GM11168 (cell line): ENCODE measurements around the gene PCIF1.

Experiments
- in situ Hi-C: fragments of 300-500 bp; cut with MboI; formaldehyde crosslinking; loops from one replicate; pipeline ENCODE4 v1.12.0; 2022; ENCODE audit warnings: low sequenced_read_pairs; ENCODE audit not compliant: unreplicated experiment

Gene PCIF1

DNA sequence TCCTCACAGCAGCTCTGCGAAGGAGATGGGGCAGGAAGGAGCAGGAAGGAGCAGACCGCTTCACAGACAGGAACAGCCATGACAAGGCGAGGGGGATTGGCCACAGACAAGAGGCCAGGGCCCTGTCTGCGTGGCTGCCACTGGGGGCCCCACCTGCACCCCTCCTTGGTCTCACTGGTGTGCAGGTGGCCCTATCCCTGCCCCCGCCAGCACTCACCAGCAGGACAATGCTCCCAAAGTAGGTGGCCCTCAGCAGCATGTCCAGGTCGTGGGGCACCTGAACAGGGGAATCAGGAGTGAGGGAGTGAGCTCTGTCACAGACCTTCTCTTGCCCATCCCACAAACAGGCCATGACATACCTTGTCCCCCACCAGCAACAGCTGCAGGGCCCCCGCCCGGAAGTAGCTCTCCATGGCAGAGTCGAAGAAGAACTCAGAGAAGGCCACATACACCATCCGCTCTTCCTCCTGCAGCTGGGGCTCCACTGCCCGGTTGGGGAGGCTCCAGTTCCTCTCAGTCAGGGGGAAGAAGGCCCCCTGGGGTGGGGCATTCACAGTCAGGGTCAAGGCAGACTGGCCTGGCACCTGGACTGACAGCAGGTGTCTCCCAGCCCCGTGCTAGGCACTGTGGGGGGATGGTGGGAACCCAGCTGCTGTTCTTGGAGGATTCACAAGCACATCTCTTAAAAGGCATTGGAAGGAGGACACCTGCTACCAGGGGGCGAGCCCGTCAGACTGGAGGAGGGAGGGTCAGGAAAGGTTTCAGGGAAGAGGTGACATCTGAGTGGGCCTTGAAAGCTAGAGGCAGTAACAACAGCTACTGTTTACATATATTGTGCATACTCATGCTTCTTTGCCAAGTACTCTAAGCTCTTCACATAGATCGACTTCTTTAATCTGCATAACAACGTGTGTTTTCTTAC lies 29.6 kb upstream of the PCIF1 start:
- in situ Hi-C loops: no loop called here

DNA sequence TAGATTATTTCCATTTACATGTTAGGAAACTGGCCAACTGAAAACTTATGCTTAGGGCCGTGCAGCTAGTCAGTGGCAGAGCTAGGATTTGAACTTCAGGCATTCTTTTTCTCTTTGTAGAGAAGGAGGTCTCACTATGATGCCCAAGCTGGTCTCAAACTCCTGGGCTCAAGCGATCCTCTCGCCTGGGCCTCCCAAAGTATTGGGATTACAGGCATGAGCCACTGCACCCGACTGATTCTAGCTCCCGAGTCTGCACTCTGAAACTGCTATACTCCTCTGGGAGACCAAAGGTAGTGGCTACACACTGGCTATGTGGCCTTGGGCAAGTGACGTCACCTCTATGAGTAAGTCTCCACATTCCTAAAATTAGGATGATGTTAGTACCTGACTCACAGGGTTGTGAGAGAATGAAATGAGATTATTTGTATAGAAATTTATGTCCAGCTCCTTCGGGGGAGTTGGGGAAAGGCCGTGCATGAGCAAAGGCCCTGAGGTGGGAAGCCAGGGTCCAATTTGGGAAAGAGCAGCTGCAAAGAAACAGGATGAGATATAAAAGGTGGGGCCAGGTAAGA lies 28.9 kb upstream of the PCIF1 start:
- in situ Hi-C loops: no loop called here

- in situ Hi-C loops: no loop called here
Observed at GRCh38 chr20:45907219-45907948, 27.1 kb upstream of the PCIF1 start.

DNA sequence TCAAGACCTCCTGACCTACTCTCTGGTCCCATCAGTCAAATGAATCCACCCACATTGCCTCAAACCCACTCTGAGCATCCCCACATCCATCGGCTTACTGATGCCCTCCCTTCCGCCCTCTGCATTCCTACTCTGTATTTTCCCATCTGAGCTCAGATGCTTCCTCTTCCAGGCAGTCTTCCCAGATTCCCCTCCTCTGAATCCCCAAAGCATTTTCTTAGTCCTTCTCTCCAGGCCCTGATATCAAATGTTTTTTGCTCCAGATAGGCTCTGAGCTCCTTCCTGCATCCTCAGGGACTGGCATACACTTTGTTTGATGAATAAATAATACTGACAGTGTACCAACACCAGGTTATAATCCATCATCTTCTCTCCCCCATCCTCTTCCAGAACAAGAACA lies 26.4 kb upstream of the PCIF1 start:
- in situ Hi-C loops: no loop called here

- in situ Hi-C loops: no loop called here
Observed at GRCh38 chr20:45909336-45909808, 25.1 kb upstream of the PCIF1 start.

- in situ Hi-C loops: no loop called here
Observed at GRCh38 chr20:45909817-45910669, 24.4 kb upstream of the PCIF1 start.

GRCh38 chr20:45910670-45911485 lies 23.6 kb upstream of the PCIF1 start:
- in situ Hi-C loops: no loop called here

DNA sequence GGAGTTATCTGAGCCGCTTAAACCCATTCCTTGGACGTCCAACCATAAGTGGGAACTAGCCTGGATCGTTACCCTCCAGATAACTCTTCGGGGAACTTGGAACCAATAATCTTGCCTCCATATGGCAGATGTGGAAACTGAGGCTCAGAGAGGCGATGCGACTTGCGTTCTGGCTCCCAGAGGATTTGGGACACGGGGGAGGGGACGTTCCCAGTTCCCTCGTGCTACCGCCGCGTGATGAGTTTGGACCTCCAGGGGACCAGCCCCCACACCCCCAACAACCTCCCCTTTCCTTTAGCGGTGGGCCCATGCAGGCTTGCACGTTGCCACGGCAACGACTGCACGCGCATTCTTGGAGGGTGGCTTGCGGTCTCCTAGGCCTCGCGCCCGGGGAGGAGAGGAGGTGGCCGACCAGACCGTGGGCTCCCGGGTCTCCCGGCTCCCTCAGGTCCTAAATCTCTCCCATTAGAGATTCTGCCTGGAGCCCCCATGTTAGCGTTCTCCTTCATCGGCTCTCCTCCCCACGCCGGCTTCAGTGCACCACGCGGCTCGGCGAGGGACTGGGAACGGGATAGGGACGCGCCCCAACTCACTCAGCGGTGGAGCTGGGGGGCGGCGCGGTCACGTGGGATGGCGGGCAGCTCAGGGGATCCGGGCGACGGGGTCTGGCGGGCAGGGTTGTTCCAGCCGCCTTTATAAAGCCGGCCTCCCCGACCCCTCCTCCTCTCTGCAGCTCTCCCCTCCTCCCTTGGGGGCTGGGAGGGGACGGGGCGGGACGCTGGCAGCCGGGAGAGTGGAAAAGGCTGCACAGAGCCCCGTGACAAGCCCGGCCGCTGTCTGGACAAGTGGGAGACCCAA lies 22.8 kb upstream of the PCIF1 start, which contains the start of gene PLTP:
PLTP (minus strand) TSS at position 670 of the 858 bp plus-strand sequence. CDS start 703 bp downstream, outside the sequence.
- in situ Hi-C loops: no loop called here

DNA sequence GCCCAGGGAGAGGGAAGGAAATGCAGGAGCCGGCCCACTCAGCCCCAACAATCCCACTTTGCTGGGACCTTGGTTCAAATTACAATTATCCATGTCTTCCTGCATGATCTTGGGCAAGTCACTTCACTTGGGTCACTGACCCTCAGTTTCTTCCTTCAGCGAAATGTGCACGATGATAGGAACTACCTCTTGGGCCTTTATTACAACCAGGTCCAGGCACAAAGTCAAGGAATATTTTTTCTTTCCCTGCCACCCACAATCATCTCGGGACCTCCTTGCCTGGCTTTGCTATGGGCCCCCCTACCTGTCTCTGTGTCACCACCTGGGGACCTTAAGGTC lies 22.2 kb upstream of the PCIF1 start:
- in situ Hi-C loops: no loop called here

DNA sequence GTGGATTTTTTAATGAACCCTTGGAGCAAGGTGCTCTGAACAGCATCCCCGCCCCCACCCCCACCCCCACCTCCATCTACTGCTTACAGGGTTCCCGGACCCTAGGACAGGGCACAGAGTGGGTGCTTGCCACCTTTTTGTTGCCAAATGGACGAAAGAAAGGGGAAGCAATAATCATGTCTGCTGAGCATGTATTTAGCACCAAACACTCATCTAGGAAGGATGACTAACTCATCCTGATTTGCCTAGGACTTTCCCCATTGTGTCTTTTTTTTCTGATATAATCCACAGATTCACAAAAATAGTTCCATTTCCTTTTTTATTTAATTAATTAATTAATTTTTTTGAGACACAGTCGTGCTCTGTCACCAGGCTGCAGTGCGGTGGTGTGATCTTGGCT lies 21.4 kb upstream of the PCIF1 start:
- in situ Hi-C loops: no loop called here

- in situ Hi-C loops: no loop called here
Observed at GRCh38 chr20:45917790-45918141, 16.7 kb upstream of the PCIF1 start.

DNA sequence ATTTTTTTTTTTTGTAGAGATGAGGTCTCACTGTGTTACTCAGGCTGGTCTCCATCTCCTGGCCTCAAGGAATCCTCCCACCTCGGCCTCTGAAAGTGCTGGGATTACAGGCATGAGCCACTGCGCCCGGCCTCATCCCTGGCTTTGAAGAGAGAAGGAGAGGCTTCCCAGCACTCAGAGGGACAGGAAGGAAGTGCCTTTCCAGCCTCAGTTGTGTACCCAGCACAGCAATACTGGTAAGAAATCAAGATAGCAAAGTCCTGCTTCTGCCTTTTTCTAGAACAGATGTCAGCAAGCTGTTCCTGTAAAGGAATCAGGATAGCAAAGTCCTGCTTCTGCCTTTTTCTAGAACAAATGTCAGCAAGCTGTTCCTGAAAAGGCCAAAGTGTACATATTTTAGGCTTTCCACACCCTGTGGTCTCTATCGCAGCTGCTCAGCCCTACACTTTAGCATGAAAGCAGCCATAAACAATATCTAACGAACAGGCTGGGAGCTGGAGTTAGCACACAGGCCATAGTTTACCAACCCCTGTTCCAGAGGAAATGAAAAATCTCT lies 16.2 kb upstream of the PCIF1 start:
- in situ Hi-C loops: no loop called here

- in situ Hi-C loops: no loop called here
Observed at GRCh38 chr20:45918779-45919537, 15.5 kb upstream of the PCIF1 start.

DNA sequence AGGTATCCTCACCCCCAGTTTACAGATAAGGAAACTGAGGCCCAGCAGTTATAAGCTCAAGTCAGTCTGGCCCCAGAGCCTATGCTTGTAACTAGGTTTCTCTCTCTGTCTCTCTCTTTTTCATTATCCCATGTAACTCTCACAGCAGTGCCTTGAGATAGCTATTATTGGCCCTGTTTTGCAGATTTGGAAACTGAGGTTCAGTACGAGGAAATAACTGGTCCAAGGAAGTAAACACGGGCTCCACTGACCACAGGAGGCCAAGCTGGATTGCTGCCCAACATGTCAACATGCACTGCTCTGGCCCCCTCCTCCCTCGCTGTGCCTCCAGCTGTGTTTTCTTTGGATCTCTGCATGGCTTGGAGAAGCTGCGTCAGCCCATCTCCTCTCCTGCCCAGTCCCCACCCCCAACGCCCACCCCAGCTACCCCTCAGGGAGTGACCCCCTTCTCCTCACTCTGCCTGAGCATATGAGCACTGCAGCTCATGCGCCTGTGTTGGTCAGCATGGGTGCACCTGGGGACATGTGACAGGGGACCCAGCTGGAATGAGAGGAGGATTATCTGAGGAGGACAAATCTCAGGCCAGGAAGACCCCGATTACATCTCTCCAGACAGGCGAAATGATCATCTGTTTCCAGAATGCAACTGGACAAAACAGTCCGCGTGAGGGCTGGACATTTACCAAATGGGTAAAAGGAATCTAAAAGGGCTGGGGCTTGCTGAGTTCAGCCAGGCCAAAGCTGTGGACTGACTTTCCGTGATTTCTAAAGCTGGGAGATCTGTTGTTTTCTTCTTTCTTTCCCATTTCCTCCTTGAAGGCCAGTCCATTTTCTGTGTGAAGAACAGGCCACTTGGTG lies 14.7 kb upstream of the PCIF1 start:
- in situ Hi-C loops: no loop called here

DNA sequence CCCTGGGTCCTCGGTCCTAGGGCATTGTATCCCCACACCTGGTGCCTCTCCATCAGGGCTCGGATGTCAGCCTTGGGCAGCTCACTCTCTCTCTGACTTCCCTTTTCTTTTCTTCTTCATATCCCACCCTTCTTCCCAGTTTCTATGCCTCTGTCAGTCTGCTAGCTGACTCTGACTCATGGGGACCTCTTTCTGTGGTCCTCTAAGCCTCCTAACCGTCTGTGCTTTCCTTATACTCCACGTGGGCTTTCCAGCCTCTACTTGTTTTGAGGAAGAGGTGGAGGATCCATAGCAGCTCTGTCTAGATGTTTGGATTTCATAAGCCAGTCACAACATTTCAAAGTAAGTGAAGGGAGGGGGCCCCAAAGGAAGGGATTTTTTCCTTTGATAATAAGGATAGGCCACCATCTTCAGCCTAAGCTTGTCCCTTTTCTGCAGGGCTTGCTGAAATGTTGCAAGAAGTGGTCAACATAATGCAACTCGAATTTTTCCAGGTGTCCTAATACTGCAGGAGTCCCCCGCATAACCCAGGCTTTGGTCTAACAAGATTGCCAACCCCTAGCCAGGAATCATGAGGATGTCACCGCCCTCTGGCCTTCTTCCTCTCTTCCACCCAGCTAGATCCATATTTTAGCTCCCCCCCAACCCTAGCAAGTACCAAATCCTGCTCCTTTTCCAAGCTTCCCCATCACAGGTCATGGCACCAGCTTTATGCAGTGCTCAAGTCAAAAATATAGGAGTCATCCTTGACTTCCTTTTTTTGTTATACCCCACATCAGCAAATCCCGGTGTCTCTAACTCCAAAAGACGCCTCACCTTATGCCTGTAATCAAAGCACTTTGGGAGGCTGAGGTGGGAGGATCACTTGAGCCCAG lies 13.8 kb upstream of the PCIF1 start:
- in situ Hi-C loops: no loop called here
